K562 (cell line): ENCODE results near the gene SNX14. TPM values are rescaled to one million over a fixed set of nuclear protein-coding genes. Genes with fewer than 3 reads are reported as not detected.

Experiments used
- ATAC-seq: fragments of 200-7000 bp; cut with Tn5 transposase; 3 replicates; pipeline ENCODE4 v1.9.1; 2020; ENCODE audit warnings: moderate library complexity
- BruUV-seq: library from RNA; stranded (reverse); fragments of 400-500 nt; replicated peaks from 2 replicates; lab custom pipeline; 2021; lab: Mats Ljungman, UMichigan
- CTCF ChIA-PET: fragments of 300-600 bp; formaldehyde crosslinking; extraction: SDS; loops from one replicate; lab custom pipeline; 2021; ENCODE audit warnings: low intra/inter-chr PET ratio; lab: Yijun Ruan, JAX
- POLR2A ChIA-PET: fragments of 300-600, 350-650 bp; sonication (Branson Sonifier 250); formaldehyde crosslinking; extraction: SDS; loops from one replicate; lab custom pipeline; 2021; ENCODE audit warnings: antibody characterized with exemption, inconsistent platforms; lab: Yijun Ruan, JAX
- DNase-seq, 4 experiments: peaks; one replicate each; pipeline versions ENCODE4 v3.0.0 to v3.0.0-alpha.2; 2011 to 2018; ENCODE audit warnings: low spot score in 3 of 4, mixed read lengths in 3 of 4; ENCODE audit errors: extremely low read depth in 1 of 4
- FAIRE-seq: peaks from 2 replicates; lab custom pipeline; 2011; peaks lifted over from hg19 to GRCh38; lab: Jason Lieb, UNC
- H2AFZ ChIP-seq: 2 replicates; pipeline ENCODE4 v1.6.0; 2011; ENCODE audit warnings: low read depth, low read length, control low read depth, inconsistent platforms
- H3K27ac ChIP-seq: fragments of 200-600 bp; 3 replicates; pipeline ENCODE4 v1.8.0; 2011; ENCODE audit warnings: low read depth, mild to moderate bottlenecking, control low read depth, inconsistent platforms, low read length, moderate library complexity, mixed read lengths; ENCODE audit errors: extremely low read depth
- H3K27me3 ChIP-seq, 2 experiments: fragments of 300-600 bp in 1 of 2; 2 replicates in 1 of 2; 3 replicates in 1 of 2; pipeline versions ENCODE4 v1.6.0 to v1.8.0; 2011; ENCODE audit warnings: inconsistent platforms in 2 of 2, low read length in 2 of 2, mild to moderate bottlenecking in 1 of 2, mixed read lengths in 1 of 2, moderate library complexity in 1 of 2; ENCODE audit not compliant: control insufficient read depth in 2 of 2, insufficient read depth in 2 of 2
- H3K36me3 ChIP-seq: fragments of 300-600 bp; 3 replicates; pipeline ENCODE4 v1.8.0; 2011; ENCODE audit warnings: mild to moderate bottlenecking, low read length, inconsistent platforms; ENCODE audit not compliant: control insufficient read depth, insufficient read depth
- H3K4me1 ChIP-seq, 2 experiments: fragments of 200-600 bp in 1 of 2; replicated peaks in 1 of 2; 2 replicates in 1 of 2; 3 replicates in 1 of 2; pipeline versions ENCODE4 v1.5.1 to v1.8.0; 2011; ENCODE audit warnings: inconsistent platforms in 2 of 2, low read length in 2 of 2, mild to moderate bottlenecking in 1 of 2, mixed read lengths in 1 of 2, moderate library complexity in 1 of 2; ENCODE audit not compliant: control insufficient read depth in 2 of 2, insufficient read depth in 2 of 2
- H3K4me2 ChIP-seq: 2 replicates; pipeline ENCODE4 v1.6.1; 2011; ENCODE audit warnings: low read length, control low read depth, inconsistent platforms, mixed read lengths; ENCODE audit not compliant: insufficient read depth
- H3K4me3 ChIP-seq: fragments of 200-600 bp; sonication (generic), shearing (Covaris generic); 2 replicates; pipeline ENCODE4 v1.5.1; 2016; ENCODE audit warnings: control low read depth, inconsistent platforms
- H3K79me2 ChIP-seq: fragments of 200-600 bp; 3 replicates; pipeline ENCODE4 v1.8.0; 2011; ENCODE audit warnings: low read length, inconsistent platforms; ENCODE audit not compliant: control insufficient read depth, insufficient read depth
- H3K9ac ChIP-seq, 2 experiments: 2 replicates each; pipeline versions ENCODE4 v1.6.0 to v1.6.1; 2011; ENCODE audit warnings: low read depth in 2 of 2, low read length in 2 of 2, control low read depth in 1 of 2, inconsistent platforms in 1 of 2, mild to moderate bottlenecking in 1 of 2, mixed read lengths in 1 of 2; ENCODE audit not compliant: insufficient read depth in 1 of 2
- H3K9me1 ChIP-seq: one replicate; pipeline ENCODE4 v1.6.0; 2011; ENCODE audit warnings: inconsistent platforms, mild to moderate bottlenecking, low read length, moderate library complexity; ENCODE audit not compliant: control insufficient read depth, insufficient read depth
- H3K9me3 ChIP-seq: replicated peaks from 2 replicates; pipeline ENCODE4 v1.5.1; 2011; ENCODE audit warnings: low read depth, low read length, inconsistent platforms; ENCODE audit not compliant: control insufficient read depth, insufficient read depth
- H4K20me1 ChIP-seq: replicated peaks from 2 replicates; pipeline ENCODE4 v1.6.1; 2011; ENCODE audit warnings: low read length, inconsistent platforms, mixed read lengths; ENCODE audit not compliant: control insufficient read depth, insufficient read depth
- CREB3L1 ChIP-seq: fragments of 450-650 bp; IDR thresholded peaks from 2 replicates; pipeline ENCODE4 v1.6.1; 2014; ENCODE audit warnings: low read depth, mild to moderate bottlenecking, moderate library complexity, borderline replicate concordance
- KDM2B ChIP-seq: fragments of 250-450 bp; sonication (Bioruptor Pico); IDR thresholded peaks from 2 replicates; pipeline ENCODE4 v1.8.0; 2021; ENCODE audit warnings: mild to moderate bottlenecking, moderate library complexity
- KLF13 ChIP-seq: fragments of 450-650 bp; IDR thresholded peaks from 2 replicates; pipeline ENCODE4 v1.6.1; 2016; ENCODE audit warnings: missing genetic modification characterization, low read depth, mild to moderate bottlenecking, missing compliant biosample characterization, moderate library complexity, borderline replicate concordance
- ZBTB33 ChIP-seq: sonication (generic); formaldehyde crosslinking; IDR thresholded peaks from 2 replicates; pipeline ENCODE4 v1.8.1; 2023; ENCODE audit warnings: mild to moderate bottlenecking, missing genetic modification reagents
- ZNF12 ChIP-seq: sonication (generic); formaldehyde crosslinking; IDR thresholded peaks from 2 replicates; pipeline ENCODE4 v1.4.0; 2020; ENCODE audit warnings: mild to moderate bottlenecking, missing genetic modification reagents
- ZNF263 ChIP-seq: sonication (generic); formaldehyde crosslinking; IDR thresholded peaks from 2 replicates; pipeline ENCODE4 v1.8.0; 2022; ENCODE audit warnings: mild to moderate bottlenecking, missing genetic modification reagents, borderline replicate concordance
- ZNF639 ChIP-seq, 2 experiments: fragments of 200-800 bp in 1 of 2; sonication (Bioruptor generic) in 1 of 2; sonication (generic) in 1 of 2; formaldehyde crosslinking in 1 of 2; IDR thresholded peaks in 1 of 2; conservative IDR thresholded peaks in 1 of 2; 2 replicates each; pipeline versions ENCODE4 v1.5.0 to v1.6.1; 2016 to 2020; ENCODE audit warnings: missing compliant biosample characterization in 1 of 2, missing genetic modification characterization in 1 of 2, missing genetic modification reagents in 1 of 2
- ZZZ3 ChIP-seq: fragments of 450-650 bp; IDR thresholded peaks from 2 replicates; pipeline ENCODE4 v1.6.1; 2016; ENCODE audit warnings: antibody characterized with exemption, mild to moderate bottlenecking, moderate library complexity
- WGBS: fragments of 100-300 bp; shearing (Covaris generic); methylation state at CpG from one replicate; pipeline ENCODE4 v1.1.6; 2016; ENCODE audit warnings: low coverage, mixed read lengths; ENCODE audit not compliant: insufficient coverage; ENCODE audit errors: missing lambda C conversion rate; 5-methylcytosine and 5-hydroxymethylcytosine counted together
- in situ Hi-C: fragments of 300-500 bp; cut with MboI; formaldehyde crosslinking; loops from 4 replicates; pipeline ENCODE4 v1.15.0; 2018; ENCODE audit warnings: inconsistent platforms, mixed read lengths
- intact Hi-C: fragments of 100-400 bp; cut with micrococcal nuclease; formaldehyde crosslinking; loops from 2 replicates; pipeline ENCODE4 v1.14.2; 2022
- polyA plus RNA-seq, 8 experiments: library from polyadenylated mRNA; depleted of rRNA in 4 of 8; stranded (reverse) in 5 of 8; unstranded in 3 of 8; fragments of >200 nt; fragmentation: Nextera tagmentation in 2 of 8; fragmentation: Illumina TruSeq in 1 of 8; extraction: Ambion mirVana in 2 of 8; extraction: Trizol in 1 of 8; gene quantifications; 2 replicates each; pipeline versions ENCODE4 v1.2.1 to v1.2.3, GENCODE V29; 2011 to 2014; ENCODE audit warnings: inconsistent platforms in 1 of 8, missing spikeins in 1 of 8
- total RNA-seq, 7 experiments: library from RNA; depleted of rRNA in 6 of 7; stranded (reverse); fragments of >200 nt in 6 of 7; fragmentation: Illumina TruSeq in 2 of 7; extraction: Trizol in 2 of 7; gene quantifications; 2 replicates each; pipeline versions ENCODE4 v1.2.1 to v1.2.3, GENCODE V29; 2011 to 2021; ENCODE audit warnings: low replicate concordance in 1 of 7

SNX14 gene
- total and polyA plus RNA-seq, 9 of the 15 experiments (the other 6 are each of a cell fraction or from before 2014, with no cell fraction given) = 46.5 to 140 (median 71.2) TPM

- Histone ChIP-seq H3K9ac (no peak overlapping the region; a peak in 1 of 4 replicates), H3K36me3 (peaks cover 19% of the 10 kb centered on the region), H3K4me3 (no peak overlapping the region), H3K27me3 (no peaks in the 10 kb centered on the region), H3K9me1 (no peaks in the 10 kb centered on the region), H4K20me1 (no peaks in the 10 kb centered on the region), H3K9me3 (peaks cover 4% of the 10 kb centered on the region), H3K27ac (peak overlapping the region; percentile 81; the same call in 1 of the 3 replicates), H2AFZ (no peak overlapping the region), H3K79me2 (peaks cover 87% of the 10 kb centered on the region), H3K4me1 (peaks cover 8 to 26% of the 10 kb centered on the region in 2 experiments), H3K4me2 (no peak overlapping the region; the same call in 1 of the 2 replicates)
- ChIA-PET POLR2A (interaction anchor here (1.6 kb wide), 1 partner anchor 14 kb away, joined by 5 read pairs; the partner anchor contains the start of gene SNX14), CTCF (no interaction called here)
- intact Hi-C loops = no loop called here
- ATAC-seq = peak; percentile 44
- TF ChIP-seq KLF13 (tag) (no peak), ZNF639 (CRISPR knock-in tag; conservative IDR thresholded peaks at IDR 0.05 in 1 of 2, IDR thresholded peaks at IDR 0.05 in 1 of 2) (no peak), ZNF12 (CRISPR knock-in tag) (no peak), CREB3L1 (no peak), ZZZ3 (no peak), ZBTB33 (CRISPR knock-in tag) (no peak), ZNF263 (CRISPR knock-in tag) (no peak), KDM2B (CRISPR knock-in tag) (no peak)
- in situ Hi-C loops = no loop called here
- no TSS peak for BruUV-seq
- DNase-seq = no peak
- 75% methylated on average over 4 of the region's 4 CpGs for WGBS
- FAIRE-seq = no peak
Measured at GRCh38 chr6:85579581-85579980, 14.1 kb downstream of the SNX14 start.
